Cerebellar nuclear complex (tissue), 1 donor: ENCODE measurements around the gene LZTR1.
"Not testable (repeated sequence)": the region's sequence is repeated elsewhere in the genome, so short reads cannot be mapped to it uniquely, and the experiment has no call there.

ENCODE experiments used
- DNase-seq, 2 experiments: peaks; one replicate each; lab custom pipeline; 2025; lab: John Stamatoyannopoulos, UW

Gene LZTR1

GRCh38 chr22:20965888-20966855 lies 15.9 kb upstream of the LZTR1 start:
- DNase-seq: no peak

- no peak for DNase-seq
Observed at GRCh38 chr22:20966883-20967696, 15.0 kb upstream of the LZTR1 start, which contains the start of gene AIFM3. Gene AIFM3, plus strand, starts transcription at chr22:20967255. Its CDS starts 690 bp downstream, at chr22:20967945.

GRCh38 chr22:20967697-20968211 lies 14.3 kb upstream of the LZTR1 start:
- DNase-seq: no peak

GRCh38 chr22:20968281-20968977 lies 13.7 kb upstream of the LZTR1 start:
- no peak for DNase-seq

- no peak for DNase-seq
Observed at GRCh38 chr22:20970939-20971657, 11.0 kb upstream of the LZTR1 start.

GRCh38 chr22:20972014-20972694 lies 9.9 kb upstream of the LZTR1 start:
- not testable (repeated sequence) for DNase-seq

- DNase-seq: no peak
Observed at GRCh38 chr22:20972933-20973577, 9.0 kb upstream of the LZTR1 start.

GRCh38 chr22:20973634-20974286 lies 8.3 kb upstream of the LZTR1 start:
- no peak for DNase-seq

GRCh38 chr22:20974336-20974955 lies 7.7 kb upstream of the LZTR1 start:
- DNase-seq: no peak

GRCh38 chr22:20975541-20976290 lies 6.4 kb upstream of the LZTR1 start:
- DNase-seq: no peak

GRCh38 chr22:20976291-20976877 lies 5.7 kb upstream of the LZTR1 start:
- no peak for DNase-seq

- no peak for DNase-seq
Observed at GRCh38 chr22:20977019-20977418, 5.1 kb upstream of the LZTR1 start.

GRCh38 chr22:20977516-20978170 lies 4.5 kb upstream of the LZTR1 start:
- DNase-seq: no peak

GRCh38 chr22:20978419-20978818 lies 3.7 kb upstream of the LZTR1 start:
- DNase-seq: no peak

- no peak for DNase-seq
Observed at GRCh38 chr22:20979243-20979809, 2.8 kb upstream of the LZTR1 start.

GRCh38 chr22:20979940-20980453 lies 2.1 kb upstream of the LZTR1 start:
- no peak for DNase-seq

- DNase-seq: no peak
Observed at GRCh38 chr22:20980523-20980922, 1.6 kb upstream of the LZTR1 start.
